Right lobe of liver (tissue), 6 donors: ENCODE measurements around the gene MAFF. TPM values are rescaled to one million over a fixed set of nuclear protein-coding genes. Genes with fewer than 3 reads are reported as not detected.

Source experiments
- ATAC-seq, 4 donors: fragments of 200-7000 bp; cut with Tn5 transposase; one replicate each; pipeline ENCODE4 v1.9.1; 2020; ENCODE audit warnings: mild to moderate bottlenecking in 4 of 4, moderate library complexity in 4 of 4
- DNase-seq, 3 donors: peaks; one replicate each; pipeline ENCODE4 v3.0.0-alpha.2; 2020
- H3K27ac ChIP-seq, 3 donors: fragments of 200-600 bp; one replicate each; pipeline ENCODE4 v1.8.0; 2022
- H3K27me3 ChIP-seq, 2 donors: fragments of 200-600 bp; one replicate each; pipeline ENCODE4 v1.8.0; 2022
- H3K36me3 ChIP-seq, 4 donors: fragments of 200-600 bp; sonication (generic) in 1 of 4; one replicate each; pipeline versions ENCODE4 v1.5.1 to v1.8.0; 2017 to 2022; ENCODE audit warnings: control low read depth in 1 of 4
- H3K4me1 ChIP-seq, 4 donors: fragments of 200-600 bp; sonication (generic) in 1 of 4; one replicate each; pipeline versions ENCODE4 v1.5.1 to v1.8.0; 2017 to 2022; ENCODE audit warnings: control low read depth in 1 of 4
- H3K4me3 ChIP-seq, 3 donors: fragments of 200-600 bp; one replicate each; pipeline ENCODE4 v1.8.0; 2022
- H3K9me3 ChIP-seq, 4 donors: fragments of 200-600 bp; sonication (generic) in 1 of 4; one replicate each; pipeline versions ENCODE4 v1.5.1 to v1.8.0; 2017 to 2022; ENCODE audit warnings: control low read depth in 1 of 4
- POLR2A ChIP-seq: fragments of 450-650 bp; IDR thresholded peaks from one replicate; pipeline ENCODE4 v1.6.1; 2017; ENCODE audit warnings: antibody characterized with exemption, mild to moderate bottlenecking
- WGBS: methylation state at CpG from one replicate; pipeline ENCODE4 v1.1.6; 2018; ENCODE audit warnings: low coverage, low lambda C conversion rate; ENCODE audit not compliant: insufficient coverage; ENCODE audit errors: missing lambda C conversion rate; 5-methylcytosine and 5-hydroxymethylcytosine counted together
- intact Hi-C, 2 donors: fragments of 100-400 bp; cut with DNase I; formaldehyde crosslinking; loops; one replicate each; pipeline versions ENCODE4 v1.11.2 to v1.14.1; 2022
- total RNA-seq, 6 experiments: library from RNA; depleted of rRNA in 2 of 6; stranded (reverse); fragments of >200 nt in 2 of 6; fragmentation: NEBNext Ultra II Directional in 3 of 6; extraction: Animal tissue kit (Norgen Biotek cat#: 25700) in 3 of 6; gene quantifications; one replicate each; pipeline versions ENCODE4 v1.1.0 to v1.2.4, GENCODE V29; 2016 to 2023
- TF ChIP-seq, protein P1 (sequence below), 4 donors: fragments of 200-600 bp in 3 of 4; fragments of 450-650 bp in 1 of 4; IDR thresholded peaks; one replicate each; pipeline versions ENCODE4 v1.5.1 to v1.8.0; 2016 to 2022; ENCODE audit warnings: antibody characterized with exemption in 4 of 4, mild to moderate bottlenecking in 2 of 4
- donor health status: DM: no; HTN: yes; CAD: no.
- donor health status: DM: no; HTN: no; CAD: no.
- donor health status: DM: no; HTN: no; CAD: no.
- donor health status: DM: no; HTN: yes; CAD: no.
- donor health status: DM: no; HTN: yes; CAD: no.

Gene MAFF
- total RNA-seq, 6 experiments from 2014 or later, result 2.6 to 30.6 (median 11.0) TPM

DNA sequence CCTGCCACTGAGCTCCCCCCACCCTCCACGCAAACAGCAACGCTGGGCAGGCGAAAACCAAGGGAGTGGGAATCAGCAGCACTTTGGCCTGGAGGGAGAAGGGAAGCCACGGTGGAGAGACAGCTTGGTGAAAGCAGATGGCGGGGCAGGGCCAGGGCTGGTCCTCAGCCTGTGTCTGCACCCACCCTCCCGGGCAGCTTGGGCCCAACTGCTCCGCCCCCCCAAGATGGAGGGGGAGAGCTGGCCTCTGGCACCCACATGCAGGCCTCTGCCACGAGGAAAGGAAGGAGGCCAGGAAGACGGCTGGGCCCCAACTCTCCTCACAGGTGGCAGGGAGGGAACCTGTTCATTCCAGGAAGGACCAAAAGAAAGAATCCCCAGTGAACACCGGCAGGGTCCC, 17.8 kb downstream of the MAFF start:
- ATAC-seq, result no peak
- H3K27ac ChIP-seq, result peak overlapping the region; percentile 45 to 67 (median 60)
- H3K36me3 ChIP-seq, result peaks cover 0 to 6% (median 0%) of the 10 kb centered on the region in 4 donors
- H3K9me3 ChIP-seq, result no peaks in the 10 kb centered on the region
- no peaks in the 10 kb centered on the region for H3K27me3 ChIP-seq
- WGBS, result 94% methylated on average over 6 of the region's 10 CpGs
- intact Hi-C loops, result loop anchor here in 1 of 2 donors (10.0 kb wide), 1 partner anchor 55 kb away; no protein-coding TSS in a partner anchor
- DNase-seq, result no peak
- no peak overlapping the region for H3K4me3 ChIP-seq
- H3K4me1 ChIP-seq, result peaks cover 0 to 14% (median 0%) of the 10 kb centered on the region in 4 donors
- TF ChIP-seq, protein P1, sequence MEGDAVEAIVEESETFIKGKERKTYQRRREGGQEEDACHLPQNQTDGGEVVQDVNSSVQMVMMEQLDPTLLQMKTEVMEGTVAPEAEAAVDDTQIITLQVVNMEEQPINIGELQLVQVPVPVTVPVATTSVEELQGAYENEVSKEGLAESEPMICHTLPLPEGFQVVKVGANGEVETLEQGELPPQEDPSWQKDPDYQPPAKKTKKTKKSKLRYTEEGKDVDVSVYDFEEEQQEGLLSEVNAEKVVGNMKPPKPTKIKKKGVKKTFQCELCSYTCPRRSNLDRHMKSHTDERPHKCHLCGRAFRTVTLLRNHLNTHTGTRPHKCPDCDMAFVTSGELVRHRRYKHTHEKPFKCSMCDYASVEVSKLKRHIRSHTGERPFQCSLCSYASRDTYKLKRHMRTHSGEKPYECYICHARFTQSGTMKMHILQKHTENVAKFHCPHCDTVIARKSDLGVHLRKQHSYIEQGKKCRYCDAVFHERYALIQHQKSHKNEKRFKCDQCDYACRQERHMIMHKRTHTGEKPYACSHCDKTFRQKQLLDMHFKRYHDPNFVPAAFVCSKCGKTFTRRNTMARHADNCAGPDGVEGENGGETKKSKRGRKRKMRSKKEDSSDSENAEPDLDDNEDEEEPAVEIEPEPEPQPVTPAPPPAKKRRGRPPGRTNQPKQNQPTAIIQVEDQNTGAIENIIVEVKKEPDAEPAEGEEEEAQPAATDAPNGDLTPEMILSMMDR (IDR thresholded peaks at IDR 0.05), result no peak
- no peak for TF ChIP-seq POLR2A

DNA sequence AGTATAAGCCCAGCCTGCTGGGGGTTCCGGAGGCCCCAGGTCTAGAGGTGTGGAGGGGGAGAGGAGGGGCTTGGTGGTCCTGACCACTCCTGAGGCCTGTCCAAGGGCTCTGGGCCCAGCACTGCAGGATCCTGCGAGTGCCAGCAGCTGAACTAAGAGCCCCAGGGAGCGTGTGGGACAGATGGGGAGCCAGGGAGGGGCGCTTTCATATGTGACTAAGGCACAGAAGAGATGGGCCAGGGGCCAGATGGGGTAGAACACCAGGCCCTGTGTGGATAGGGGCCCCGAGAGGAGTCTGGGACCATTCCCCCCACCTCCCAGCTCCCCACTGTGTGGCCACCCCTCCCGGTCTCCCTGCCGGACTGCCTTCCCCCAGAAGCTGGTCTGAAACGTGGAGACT, 18.4 kb downstream of the MAFF start:
- peaks cover 0 to 6% (median 0%) of the 10 kb centered on the region in 4 donors for H3K36me3 ChIP-seq
- H3K4me1 ChIP-seq, result peaks cover 0 to 14% (median 0%) of the 10 kb centered on the region in 4 donors
- intact Hi-C loops, result loop anchor here in 1 of 2 donors (10.0 kb wide), 1 partner anchor 55 kb away; no protein-coding TSS in a partner anchor
- TF ChIP-seq, protein P1 (IDR thresholded peaks at IDR 0.05), result no peak
- TF ChIP-seq POLR2A, result no peak
- ATAC-seq (no peak), DNase-seq (no peak)
- 80% methylated on average over 3 of the region's 8 CpGs for WGBS
- H3K27me3 ChIP-seq, result no peaks in the 10 kb centered on the region
- H3K4me3 ChIP-seq, result no peak overlapping the region
- H3K27ac ChIP-seq, result peak overlapping the region in 1 of 3 donors; percentile 45
- no peaks in the 10 kb centered on the region for H3K9me3 ChIP-seq

DNA sequence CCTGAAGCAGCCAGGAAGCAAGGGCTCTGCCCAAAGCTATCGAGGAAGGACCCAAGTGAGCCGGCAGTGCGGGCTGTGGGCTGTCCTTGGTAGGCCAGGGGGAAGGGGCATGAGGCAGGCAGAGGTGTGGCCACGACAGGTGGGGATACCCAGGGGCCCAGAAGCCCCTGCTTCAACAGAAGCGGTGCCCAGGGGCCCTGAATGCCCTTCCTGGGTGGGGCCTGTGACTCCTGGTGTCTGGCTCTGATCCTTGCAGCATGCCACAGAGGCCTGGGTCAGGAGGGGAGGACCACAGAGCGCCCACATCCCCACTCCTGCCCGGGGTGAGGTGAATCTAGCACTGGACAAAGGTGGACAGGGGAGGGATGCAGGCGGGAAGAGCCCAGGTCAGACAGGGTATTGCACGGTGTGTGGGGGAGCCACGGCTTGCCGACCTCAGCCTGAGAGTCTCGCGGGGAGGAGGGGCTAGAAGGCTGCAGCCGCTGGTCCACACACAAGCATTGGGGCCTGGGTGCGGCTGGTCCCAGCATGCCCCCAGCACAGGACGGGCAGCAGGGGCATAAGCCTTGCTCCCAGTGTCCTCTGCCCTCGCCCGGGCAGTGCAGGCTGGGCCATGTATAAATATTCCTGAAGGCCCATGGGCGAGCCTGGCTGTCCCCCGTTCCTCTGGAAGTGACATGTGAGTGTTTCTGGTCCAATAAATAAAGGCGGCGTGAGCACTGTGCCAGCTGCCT, 19.0 kb downstream of the MAFF start:
- intact Hi-C loops, result loop anchor here in 1 of 2 donors (10.0 kb wide), 1 partner anchor 56 kb away; no protein-coding TSS in a partner anchor
- H3K4me3 ChIP-seq, result no peak overlapping the region
- no peak for ATAC-seq
- no peak overlapping the region for H3K27ac ChIP-seq
- H3K27me3 ChIP-seq, result no peaks in the 10 kb centered on the region
- DNase-seq, result no peak
- no CpG with 5 or more reads among the region's 22 CpGs for WGBS
- no peak for TF ChIP-seq POLR2A
- TF ChIP-seq, protein P1 (IDR thresholded peaks at IDR 0.05), result no peak
- peaks cover 0 to 6% (median 0%) of the 10 kb centered on the region in 4 donors for H3K36me3 ChIP-seq
- H3K4me1 ChIP-seq, result peaks cover 0 to 14% (median 0%) of the 10 kb centered on the region in 4 donors
- H3K9me3 ChIP-seq, result no peaks in the 10 kb centered on the region

DNA sequence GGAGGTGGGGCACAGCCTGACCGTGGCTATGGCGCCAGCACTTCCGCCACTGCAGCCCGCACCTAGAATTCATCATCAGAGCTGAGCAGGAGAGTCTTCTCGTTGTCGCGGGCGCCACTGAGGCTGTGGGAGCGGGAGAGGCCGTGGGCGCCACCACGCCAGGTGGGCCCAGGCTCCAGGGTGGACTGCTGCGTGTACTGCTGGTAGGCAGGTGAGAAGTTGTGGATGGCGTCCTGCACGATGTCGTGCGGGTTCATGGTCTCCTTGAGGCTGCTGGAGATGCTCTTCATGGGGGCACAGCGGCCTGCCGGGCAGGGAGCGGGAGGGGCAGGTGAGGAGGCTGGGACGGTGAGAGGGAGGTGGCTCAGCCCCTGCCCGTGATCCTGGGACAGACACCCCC, 19.6 kb downstream of the MAFF start:
- H3K36me3 ChIP-seq, result peaks cover 0 to 6% (median 0%) of the 10 kb centered on the region in 4 donors

More for the DNA sequence above, 19.6 kb downstream of the MAFF start:
- TF ChIP-seq, protein P1 (IDR thresholded peaks at IDR 0.05), result no peak
- no peak for TF ChIP-seq POLR2A
- ATAC-seq (no peak), DNase-seq (no peak)
- peaks cover 0 to 14% (median 0%) of the 10 kb centered on the region in 4 donors for H3K4me1 ChIP-seq
- H3K27ac ChIP-seq, result no peak overlapping the region
- H3K9me3 ChIP-seq, result no peaks in the 10 kb centered on the region
- no peaks in the 10 kb centered on the region for H3K27me3 ChIP-seq
- H3K4me3 ChIP-seq, result no peak overlapping the region
- intact Hi-C loops, result loop anchor here in 1 of 2 donors (10.0 kb wide), 1 partner anchor 57 kb away; no protein-coding TSS in a partner anchor
- WGBS, result 100% methylated on average over 6 of the region's 22 CpGs
